Vagina (tissue), 2 donors: ENCODE results near the gene PTTG1IP2. TPM values are rescaled to one million over a fixed set of nuclear protein-coding genes. Genes with fewer than 3 reads are reported as not detected.

ENCODE experiments used
- DNase-seq, 2 donors: peaks; one replicate each; pipeline ENCODE4 v3.0.0-alpha.2; 2017; ENCODE audit errors: extremely low spot score in 2 of 2
- H3K27ac ChIP-seq: fragments of 200-600 bp; sonication (generic); one replicate; pipeline ENCODE4 v1.5.1; 2019
- H3K27me3 ChIP-seq: fragments of 200-600 bp; sonication (generic); one replicate; pipeline ENCODE4 v1.5.1; 2019
- H3K36me3 ChIP-seq, 2 donors: fragments of 200-600 bp; sonication (generic); one replicate each; pipeline ENCODE4 v1.5.1; 2017 to 2019
- H3K4me1 ChIP-seq: fragments of 200-600 bp; sonication (generic); one replicate; pipeline ENCODE4 v1.5.1; 2019
- H3K4me3 ChIP-seq, 2 donors: fragments of 200-600 bp; sonication (generic); 1 replicate in 1 of 2; 2 replicates in 1 of 2; pipeline ENCODE4 v1.5.1; 2016 to 2019
- H3K9me3 ChIP-seq: fragments of 200-600 bp; sonication (generic); one replicate; pipeline ENCODE4 v1.5.1; 2019
- POLR2A ChIP-seq, 2 donors: fragments of 450-650 bp; IDR thresholded peaks; one replicate each; pipeline ENCODE4 v1.6.1; 2017; ENCODE audit warnings: antibody characterized with exemption in 2 of 2, mild to moderate bottlenecking in 2 of 2, moderate library complexity in 2 of 2
- POLR2AphosphoS5 ChIP-seq, 2 donors: sonication (generic); formaldehyde crosslinking; IDR thresholded peaks; one replicate each; pipeline ENCODE4 v1.9.0; 2017; ENCODE audit warnings: antibody characterized with exemption in 2 of 2, mild to moderate bottlenecking in 2 of 2, low read depth in 1 of 2; ENCODE audit not compliant: insufficient read depth in 1 of 2
- intact Hi-C: fragments of 100-400 bp; cut with DNase I; formaldehyde crosslinking; loops from one replicate; pipeline ENCODE4 v1.15.1; 2023
- total RNA-seq: library from RNA; depleted of rRNA; stranded (reverse); fragments of >200 nt; gene quantifications from one replicate; pipeline ENCODE4 v1.2.3, GENCODE V29; 2016
- TF ChIP-seq, protein P1 (sequence below), 3 experiments: fragments of 450-650 bp in 2 of 3; fragments of 200-600 bp in 1 of 3; sonication (generic) in 1 of 3; IDR thresholded peaks; one replicate each; pipeline ENCODE4 v1.5.1; 2017 to 2019; ENCODE audit warnings: antibody characterized with exemption in 3 of 3, mild to moderate bottlenecking in 2 of 3, moderate library complexity in 2 of 3

PTTG1IP2 gene
- total RNA-seq, 1 donor from 2014 or later, result not detected

GRCh38 chr7:90483251-90483650 is 13.8 kb downstream of the PTTG1IP2 start:
- Histone ChIP-seq H3K27me3 (no peaks in the 10 kb centered on the region), H3K36me3 (no peaks in the 10 kb centered on the region), H3K4me1 (no peaks in the 10 kb centered on the region), H3K4me3 (no peak overlapping the region), H3K27ac (no peak overlapping the region), H3K9me3 (no peaks in the 10 kb centered on the region)
- intact Hi-C loops, result no loop called here
- DNase-seq, result no peak
- TF ChIP-seq, protein P1, sequence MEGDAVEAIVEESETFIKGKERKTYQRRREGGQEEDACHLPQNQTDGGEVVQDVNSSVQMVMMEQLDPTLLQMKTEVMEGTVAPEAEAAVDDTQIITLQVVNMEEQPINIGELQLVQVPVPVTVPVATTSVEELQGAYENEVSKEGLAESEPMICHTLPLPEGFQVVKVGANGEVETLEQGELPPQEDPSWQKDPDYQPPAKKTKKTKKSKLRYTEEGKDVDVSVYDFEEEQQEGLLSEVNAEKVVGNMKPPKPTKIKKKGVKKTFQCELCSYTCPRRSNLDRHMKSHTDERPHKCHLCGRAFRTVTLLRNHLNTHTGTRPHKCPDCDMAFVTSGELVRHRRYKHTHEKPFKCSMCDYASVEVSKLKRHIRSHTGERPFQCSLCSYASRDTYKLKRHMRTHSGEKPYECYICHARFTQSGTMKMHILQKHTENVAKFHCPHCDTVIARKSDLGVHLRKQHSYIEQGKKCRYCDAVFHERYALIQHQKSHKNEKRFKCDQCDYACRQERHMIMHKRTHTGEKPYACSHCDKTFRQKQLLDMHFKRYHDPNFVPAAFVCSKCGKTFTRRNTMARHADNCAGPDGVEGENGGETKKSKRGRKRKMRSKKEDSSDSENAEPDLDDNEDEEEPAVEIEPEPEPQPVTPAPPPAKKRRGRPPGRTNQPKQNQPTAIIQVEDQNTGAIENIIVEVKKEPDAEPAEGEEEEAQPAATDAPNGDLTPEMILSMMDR (IDR thresholded peaks at IDR 0.05), result no peak
- no peak for TF ChIP-seq POLR2A (IDR thresholded peaks at IDR 0.05)
- TF ChIP-seq POLR2AphosphoS5 (IDR thresholded peaks at IDR 0.05; ENCODE audit: insufficient read depth in 1 of 2, low read depth in 1 of 2), result no peak

DNA sequence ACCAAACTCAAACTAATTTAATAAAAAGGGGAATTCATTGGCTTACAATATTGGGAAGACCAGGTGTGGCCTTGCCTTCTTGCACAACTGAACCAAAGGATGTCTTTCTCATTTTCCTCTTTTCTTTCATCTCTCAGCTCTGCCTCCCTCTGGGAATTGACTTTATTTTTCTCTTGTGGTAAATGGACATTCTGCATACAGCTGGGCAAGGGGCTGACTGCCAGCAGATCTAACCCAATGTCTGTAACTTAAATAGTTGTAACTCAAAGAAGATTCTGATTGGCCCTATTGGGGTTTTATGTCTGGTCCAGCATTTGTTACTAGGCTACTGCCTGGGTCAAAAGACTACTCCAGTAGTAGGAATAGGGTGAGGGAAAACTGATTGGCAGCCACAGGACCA is 15.3 kb downstream of the PTTG1IP2 start:
- intact Hi-C loops, result no loop called here
- no peak overlapping the region for H3K4me3 ChIP-seq
- no peaks in the 10 kb centered on the region for H3K27me3 ChIP-seq
- no peak for DNase-seq
- H3K36me3 ChIP-seq, result no peaks in the 10 kb centered on the region
- TF ChIP-seq POLR2AphosphoS5 (IDR thresholded peaks at IDR 0.05; ENCODE audit: insufficient read depth in 1 of 2, low read depth in 1 of 2) (no peak), POLR2A (IDR thresholded peaks at IDR 0.05) (no peak)
- TF ChIP-seq, protein P1 (IDR thresholded peaks at IDR 0.05), result no peak
- no peak overlapping the region for H3K27ac ChIP-seq
- H3K4me1 ChIP-seq, result no peaks in the 10 kb centered on the region
- no peaks in the 10 kb centered on the region for H3K9me3 ChIP-seq

DNA sequence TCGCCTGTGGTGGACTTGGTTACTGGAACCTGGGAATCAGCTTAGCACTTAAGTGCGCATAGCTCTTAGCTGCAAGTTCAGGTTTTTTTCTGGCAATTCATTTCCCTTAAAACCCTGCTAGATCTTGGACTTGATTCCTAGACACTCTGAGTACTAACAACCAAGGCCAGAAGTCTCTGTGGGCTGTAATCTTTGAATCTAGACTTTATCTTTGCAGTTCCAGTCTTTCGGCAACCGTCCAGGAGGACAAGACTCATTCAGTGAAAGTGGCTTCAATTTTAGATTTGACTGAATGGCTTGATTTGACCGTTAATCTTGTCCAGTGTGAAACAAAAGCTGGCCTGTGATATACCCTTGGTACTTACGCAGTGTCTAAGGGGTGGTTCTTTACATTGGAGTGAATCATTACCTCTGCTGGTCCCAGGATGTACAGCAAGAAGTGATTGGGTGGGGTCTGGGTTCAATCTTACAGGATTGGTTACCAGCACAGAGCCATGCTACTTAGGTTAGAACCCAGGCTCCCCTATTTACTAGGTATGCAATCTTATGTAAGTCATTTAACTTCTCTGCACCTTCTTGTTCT is 16.4 kb downstream of the PTTG1IP2 start:
- H3K27me3 ChIP-seq, result no peaks in the 10 kb centered on the region
- H3K36me3 ChIP-seq, result no peaks in the 10 kb centered on the region
- H3K4me1 ChIP-seq, result no peaks in the 10 kb centered on the region
- TF ChIP-seq POLR2AphosphoS5 (IDR thresholded peaks at IDR 0.05; ENCODE audit: insufficient read depth in 1 of 2, low read depth in 1 of 2) (no peak), POLR2A (IDR thresholded peaks at IDR 0.05) (no peak)
- TF ChIP-seq, protein P1 (IDR thresholded peaks at IDR 0.05), result no peak
- H3K4me3 ChIP-seq, result no peak overlapping the region
- no peak overlapping the region for H3K27ac ChIP-seq
- H3K9me3 ChIP-seq, result no peaks in the 10 kb centered on the region
- intact Hi-C loops, result no loop called here
- no peak for DNase-seq

DNA sequence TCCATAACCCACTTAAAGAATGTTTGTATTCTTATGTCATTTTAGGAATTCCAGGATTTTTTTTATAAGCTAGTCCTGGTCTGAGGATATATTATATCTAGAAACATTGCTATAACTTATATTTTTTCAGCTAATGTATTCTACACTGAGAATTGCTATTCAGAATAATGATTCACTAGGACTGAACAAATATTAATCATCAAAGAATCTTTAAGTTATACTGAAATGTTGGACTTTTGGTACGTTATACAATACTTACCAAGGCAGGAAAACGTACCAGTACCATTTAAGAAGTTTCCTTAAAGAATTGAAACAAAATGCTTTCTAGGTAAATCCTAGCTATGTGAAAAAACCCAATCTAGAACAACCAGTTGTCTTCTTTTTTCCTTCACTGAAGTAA is 18.4 kb downstream of the PTTG1IP2 start:
- H3K27me3 ChIP-seq, result no peaks in the 10 kb centered on the region
- TF ChIP-seq POLR2A (IDR thresholded peaks at IDR 0.05) (no peak), POLR2AphosphoS5 (IDR thresholded peaks at IDR 0.05; ENCODE audit: insufficient read depth in 1 of 2, low read depth in 1 of 2) (no peak)
- TF ChIP-seq, protein P1 (IDR thresholded peaks at IDR 0.05), result no peak
- DNase-seq, result no peak
- no peaks in the 10 kb centered on the region for H3K4me1 ChIP-seq
- no peaks in the 10 kb centered on the region for H3K36me3 ChIP-seq
- intact Hi-C loops, result no loop called here
- H3K27ac ChIP-seq, result no peak overlapping the region
- no peaks in the 10 kb centered on the region for H3K9me3 ChIP-seq
- no peak overlapping the region for H3K4me3 ChIP-seq

DNA sequence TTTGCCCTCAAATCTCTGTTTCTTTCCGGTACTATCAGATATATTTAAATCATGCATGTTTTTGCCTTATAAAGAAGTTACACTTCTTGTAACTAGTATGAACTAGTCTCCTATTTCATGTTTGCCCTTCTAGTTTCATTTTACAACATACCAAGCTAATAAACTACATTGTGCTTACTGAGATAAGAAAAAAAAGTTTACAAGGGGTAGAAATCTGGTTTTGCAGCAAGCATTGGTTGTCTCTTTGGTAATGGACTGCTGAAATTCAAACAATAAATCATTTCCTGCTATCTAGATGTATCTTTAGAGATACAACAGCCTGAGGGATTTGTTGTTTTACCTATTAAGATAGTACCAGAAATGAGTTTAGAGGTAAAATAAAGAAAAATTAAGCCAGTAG is 18.8 kb downstream of the PTTG1IP2 start:
- no peaks in the 10 kb centered on the region for H3K9me3 ChIP-seq
- H3K4me3 ChIP-seq, result no peak overlapping the region
- H3K36me3 ChIP-seq, result no peaks in the 10 kb centered on the region
- TF ChIP-seq, protein P1 (IDR thresholded peaks at IDR 0.05), result no peak
- intact Hi-C loops, result no loop called here
- H3K27me3 ChIP-seq, result no peaks in the 10 kb centered on the region
- H3K4me1 ChIP-seq, result no peaks in the 10 kb centered on the region
- no peak overlapping the region for H3K27ac ChIP-seq
- DNase-seq, result no peak
